WTC11 (cell line): ENCODE data around the gene METTL22. TPM values are rescaled to one million over a fixed set of nuclear protein-coding genes. Genes with fewer than 3 reads are reported as not detected.

Experiments
- ATAC-seq: fragments of 200-7000 bp; cut with Tn5 transposase; 2 replicates; pipeline ENCODE4 v1.10.0; 2021; ENCODE audit warnings: mild to moderate bottlenecking, moderate library complexity
- CTCF ChIA-PET: fragments of 300-600 bp; sonication (Branson Sonifier 250); formaldehyde crosslinking; loops from one replicate; lab custom pipeline; 2021; ENCODE audit warnings: antibody characterized with exemption; lab: Charles Lee
- POLR2A ChIA-PET: fragments of 350-600 bp; sonication (Branson Sonifier 250); formaldehyde crosslinking; loops from one replicate; lab custom pipeline; 2021; ENCODE audit warnings: antibody characterized with exemption; lab: Charles Lee
- DNase-seq: peaks from one replicate; pipeline ENCODE4 v3.0.0; 2021; ENCODE audit warnings: low spot score
- H3K27ac Mint-ChIP-seq: 2 replicates; pipeline ENCODE4 v1.8.0; 2021; ENCODE audit warnings: mixed read lengths
- H3K27me3 Mint-ChIP-seq: 2 replicates; pipeline ENCODE4 v1.8.0; 2021; ENCODE audit warnings: low read depth, mild to moderate bottlenecking, moderate library complexity, mixed read lengths
- H3K36me3 Mint-ChIP-seq: 2 replicates; pipeline ENCODE4 v1.8.0; 2021; ENCODE audit warnings: mixed read lengths
- H3K4me1 Mint-ChIP-seq: 2 replicates; pipeline ENCODE4 v1.8.0; 2022; ENCODE audit warnings: mixed read lengths
- H3K4me3 Mint-ChIP-seq: 2 replicates; pipeline ENCODE4 v1.8.0; 2021; ENCODE audit warnings: mild to moderate bottlenecking, moderate library complexity, mixed read lengths
- H3K9me3 Mint-ChIP-seq: 2 replicates; pipeline ENCODE4 v1.8.0; 2021; ENCODE audit warnings: mixed read lengths
- AR ChIP-seq: fragments of 250-450 bp; sonication (Bioruptor Pico); IDR thresholded peaks from 2 replicates; pipeline ENCODE4 v1.9.0; 2021; ENCODE audit warnings: mild to moderate bottlenecking
- CBFB ChIP-seq: sonication (generic); formaldehyde crosslinking; IDR thresholded peaks from 2 replicates; pipeline ENCODE4 v1.8.1; 2022; ENCODE audit warnings: mild to moderate bottlenecking, low read depth, missing genetic modification reagents
- CREM ChIP-seq: sonication (generic); formaldehyde crosslinking; IDR thresholded peaks from 2 replicates; pipeline ENCODE4 v1.8.1; 2022; ENCODE audit warnings: mild to moderate bottlenecking, missing genetic modification reagents, moderate library complexity
- E2F1 ChIP-seq: sonication (generic); formaldehyde crosslinking; IDR thresholded peaks from 2 replicates; pipeline ENCODE4 v1.8.0; 2022; ENCODE audit warnings: mild to moderate bottlenecking, missing genetic modification reagents
- ESRRA ChIP-seq: sonication (generic); formaldehyde crosslinking; IDR thresholded peaks from 2 replicates; pipeline ENCODE4 v1.8.1; 2022; ENCODE audit warnings: mild to moderate bottlenecking, missing genetic modification reagents, borderline replicate concordance
- FOXK1 ChIP-seq: sonication (generic); formaldehyde crosslinking; IDR thresholded peaks from 2 replicates; pipeline ENCODE4 v1.8.0; 2022; ENCODE audit warnings: mild to moderate bottlenecking, moderate library complexity, missing genetic modification reagents
- IRF1 ChIP-seq: sonication (generic); formaldehyde crosslinking; IDR thresholded peaks from 2 replicates; pipeline ENCODE4 v1.8.0; 2023; ENCODE audit warnings: missing genetic modification reagents
- NFATC4 ChIP-seq: fragments of 250-450 bp; sonication (Bioruptor Pico); IDR thresholded peaks from 2 replicates; pipeline ENCODE4 v1.9.0; 2021; ENCODE audit warnings: mild to moderate bottlenecking
- PRRX2 ChIP-seq: fragments of 250-450 bp; sonication (Bioruptor Pico); IDR thresholded peaks from 2 replicates; pipeline ENCODE4 v1.8.0; 2021; ENCODE audit warnings: mild to moderate bottlenecking
- RELA ChIP-seq: sonication (generic); formaldehyde crosslinking; IDR thresholded peaks from 2 replicates; pipeline ENCODE4 v1.8.1; 2022; ENCODE audit warnings: missing genetic modification reagents, mild to moderate bottlenecking, borderline replicate concordance
- SOX15 ChIP-seq: fragments of 250-450 bp; sonication (Bioruptor Pico); IDR thresholded peaks from 2 replicates; pipeline ENCODE4 v1.9.0; 2021; ENCODE audit warnings: mild to moderate bottlenecking
- TCF7 ChIP-seq: sonication (generic); formaldehyde crosslinking; IDR thresholded peaks from 2 replicates; pipeline ENCODE4 v1.8.0; 2022; ENCODE audit warnings: mild to moderate bottlenecking, low read depth, missing genetic modification reagents, moderate library complexity
- USF2 ChIP-seq: sonication (generic); formaldehyde crosslinking; IDR thresholded peaks from 2 replicates; pipeline ENCODE4 v1.8.1; 2023; ENCODE audit warnings: mild to moderate bottlenecking, missing genetic modification reagents, moderate library complexity
- ZNF416 ChIP-seq: fragments of 250-450 bp; sonication (Bioruptor Pico); IDR thresholded peaks from 2 replicates; pipeline ENCODE4 v1.9.0; 2021; ENCODE audit warnings: mild to moderate bottlenecking, inconsistent platforms
- ZNF423 ChIP-seq: fragments of 250-450 bp; sonication (Bioruptor Pico); IDR thresholded peaks from 2 replicates; pipeline ENCODE4 v2.1.2; 2022; ENCODE audit warnings: mild to moderate bottlenecking, moderate library complexity
- ZNF425 ChIP-seq: fragments of 250-450 bp; sonication (Bioruptor Pico); conservative IDR thresholded peaks from 2 replicates; pipeline ENCODE4 v1.9.0; 2021; ENCODE audit warnings: mild to moderate bottlenecking
- ZSCAN18 ChIP-seq: fragments of 250-450 bp; sonication (Bioruptor Pico); IDR thresholded peaks from 2 replicates; pipeline ENCODE4 v2.1.2; 2022; ENCODE audit warnings: mild to moderate bottlenecking, moderate library complexity
- total RNA-seq: library from RNA; stranded (reverse); gene quantifications from 3 replicates; pipeline ENCODE4 v1.2.3, GENCODE V29; 2021
- TF ChIP-seq, protein P1 (sequence below): sonication (generic); formaldehyde crosslinking; IDR thresholded peaks from 2 replicates; pipeline ENCODE4 v1.8.1; 2022; ENCODE audit warnings: low read depth, missing genetic modification reagents, borderline replicate concordance

Gene METTL22
- total RNA-seq, 1 experiment from 2014 or later = 82.0 TPM

DNA sequence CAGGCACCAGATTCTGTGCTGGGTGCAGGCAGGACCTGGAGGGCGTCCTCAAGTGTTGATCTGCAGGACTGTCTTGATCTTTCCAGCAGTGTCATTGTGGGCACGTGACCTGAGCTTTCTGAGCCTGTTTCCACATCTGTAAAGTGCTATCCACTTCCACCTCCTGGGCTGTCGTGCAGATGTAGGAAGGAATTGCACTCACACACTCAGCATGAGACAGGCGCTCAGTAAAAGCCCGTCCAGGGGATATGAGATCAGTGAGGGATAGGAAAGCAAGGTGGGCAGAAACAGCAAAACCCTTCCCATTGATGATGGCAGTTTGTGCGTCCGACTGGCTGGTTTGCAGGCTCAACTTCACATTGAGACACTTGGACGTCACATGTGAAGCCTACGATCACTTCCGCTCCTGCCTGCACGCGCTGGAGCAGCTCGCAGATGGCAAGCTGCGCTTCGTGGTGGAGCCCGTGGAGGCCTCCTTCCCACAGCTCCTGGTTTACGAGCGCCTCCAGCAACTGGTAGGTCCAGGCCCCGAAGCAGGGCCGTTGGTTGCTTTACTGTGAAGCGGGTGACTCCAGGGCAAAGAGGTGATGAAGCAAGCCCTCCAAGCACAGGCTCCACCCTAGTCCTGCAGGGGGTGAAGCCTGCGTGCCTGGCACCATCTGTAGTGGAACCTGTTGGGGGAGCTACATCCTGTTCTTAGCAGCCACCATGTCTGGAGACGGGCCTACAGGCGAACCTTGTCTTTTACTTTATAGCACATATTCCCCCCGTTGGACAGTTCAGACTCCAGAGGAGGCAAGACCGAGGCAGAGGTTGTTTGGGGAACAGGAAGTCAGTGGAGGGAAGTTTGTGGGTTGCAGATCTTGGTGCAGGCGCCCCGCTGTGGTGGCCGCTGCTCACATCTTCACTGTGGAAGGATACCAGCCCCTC is 23.0 kb downstream of the METTL22 start (continued):
- TF ChIP-seq ZSCAN18 (CRISPR knock-in tag) (no peak), CREM (CRISPR knock-in tag) (no peak), ZNF416 (CRISPR knock-in tag) (no peak), IRF1 (no peak), ZNF425 (no peak)

GRCh38 chr16:8645141-8645521 is 23.6 kb downstream of the METTL22 start:
- H3K9me3 Mint-ChIP-seq = no peaks in the 10 kb centered on the region
- H3K4me3 Mint-ChIP-seq = no peak overlapping the region
- H3K4me1 Mint-ChIP-seq = no peaks in the 10 kb centered on the region
- no peak for DNase-seq
- H3K27me3 Mint-ChIP-seq = no peaks in the 10 kb centered on the region; the same call in 1 of the 2 replicates
- no peak for ATAC-seq
- CTCF ChIA-PET = interaction anchor here (0.7 to 2.2 kb wide), 4 partner anchors 10 to 78 kb away, joined by 3 to 7 read pairs (median 3); no protein-coding TSS in a partner anchor
- H3K27ac Mint-ChIP-seq = no peak overlapping the region
- peaks cover 76% of the 10 kb centered on the region for H3K36me3 Mint-ChIP-seq
- TF ChIP-seq ZNF423 (CRISPR knock-in tag) (no peak), IRF1 (no peak), ESRRA (CRISPR knock-in tag) (no peak), AR (CRISPR knock-in tag) (no peak), ZNF416 (CRISPR knock-in tag) (no peak), PRRX2 (CRISPR knock-in tag) (no peak), SOX15 (CRISPR knock-in tag) (no peak), ZNF425 (no peak), FOXK1 (CRISPR knock-in tag) (no peak), RELA (CRISPR knock-in tag) (no peak), USF2 (CRISPR knock-in tag) (no peak), E2F1 (no peak), CBFB (CRISPR knock-in tag) (no peak), TCF7 (CRISPR knock-in tag) (no peak), NFATC4 (no peak)
- TF ChIP-seq, protein P1, sequence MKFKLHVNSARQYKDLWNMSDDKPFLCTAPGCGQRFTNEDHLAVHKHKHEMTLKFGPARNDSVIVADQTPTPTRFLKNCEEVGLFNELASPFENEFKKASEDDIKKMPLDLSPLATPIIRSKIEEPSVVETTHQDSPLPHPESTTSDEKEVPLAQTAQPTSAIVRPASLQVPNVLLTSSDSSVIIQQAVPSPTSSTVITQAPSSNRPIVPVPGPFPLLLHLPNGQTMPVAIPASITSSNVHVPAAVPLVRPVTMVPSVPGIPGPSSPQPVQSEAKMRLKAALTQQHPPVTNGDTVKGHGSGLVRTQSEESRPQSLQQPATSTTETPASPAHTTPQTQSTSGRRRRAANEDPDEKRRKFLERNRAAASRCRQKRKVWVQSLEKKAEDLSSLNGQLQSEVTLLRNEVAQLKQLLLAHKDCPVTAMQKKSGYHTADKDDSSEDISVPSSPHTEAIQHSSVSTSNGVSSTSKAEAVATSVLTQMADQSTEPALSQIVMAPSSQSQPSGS = no peak
- TF ChIP-seq, all 79 proteins: peak for 0
- POLR2A ChIA-PET = no interaction called here
